H9 (cell line): ENCODE results near the gene GALNT17. TPM values are rescaled to one million over a fixed set of nuclear protein-coding genes. Genes with fewer than 3 reads are reported as not detected.
A peak's percentile ranks its signal among the peaks of the same experiment; 100 is the strongest.

Experiments
- DNase-seq: peaks from one replicate; pipeline ENCODE4 v3.0.0-alpha.2; 2017
- H2AFZ ChIP-seq: one replicate; pipeline ENCODE4 v1.6.1; 2013; ENCODE audit warnings: mild to moderate bottlenecking, low read length, control low read depth, moderate library complexity
- H2AK5ac ChIP-seq: 2 replicates; pipeline ENCODE4 v1.6.1; 2013; ENCODE audit warnings: low read length, control low read depth, mixed read lengths; ENCODE audit not compliant: insufficient read length
- H2BK120ac ChIP-seq: one replicate; pipeline ENCODE4 v1.6.1; 2013; ENCODE audit warnings: low read depth, mild to moderate bottlenecking, low read length, control low read depth, inconsistent platforms; ENCODE audit not compliant: poor library complexity, severe bottlenecking
- H2BK12ac ChIP-seq: 2 replicates; pipeline ENCODE4 v1.6.1; 2013; ENCODE audit warnings: low read length, control low read depth, mixed read lengths, low read depth; ENCODE audit not compliant: insufficient read length
- H2BK15ac ChIP-seq: 2 replicates; pipeline ENCODE4 v1.6.1; 2013; ENCODE audit warnings: low read depth, low read length, control low read depth
- H2BK20ac ChIP-seq: one replicate; pipeline ENCODE4 v1.6.1; 2013; ENCODE audit warnings: low read depth, mild to moderate bottlenecking, low read length, control low read depth, inconsistent platforms; ENCODE audit not compliant: poor library complexity, severe bottlenecking
- H2BK5ac ChIP-seq: 2 replicates; pipeline ENCODE4 v1.6.1; 2013; ENCODE audit warnings: low read length, control low read depth, mixed read lengths; ENCODE audit not compliant: insufficient read length
- H3K14ac ChIP-seq: 2 replicates; pipeline ENCODE4 v1.6.1; 2013; ENCODE audit warnings: low read length, control low read depth; ENCODE audit not compliant: insufficient read depth
- H3K18ac ChIP-seq: 2 replicates; pipeline ENCODE4 v1.6.1; 2013; ENCODE audit warnings: low read depth, mild to moderate bottlenecking, mixed read lengths, low read length, control low read depth; ENCODE audit not compliant: insufficient read length
- H3K23ac ChIP-seq: 2 replicates; pipeline ENCODE4 v1.6.1; 2013; ENCODE audit warnings: low read length, control low read depth, mixed read lengths, low read depth; ENCODE audit not compliant: insufficient read length
- H3K23me2 ChIP-seq: 2 replicates; pipeline ENCODE4 v1.6.1; 2013; ENCODE audit warnings: low read depth, mild to moderate bottlenecking, mixed read lengths, low read length, control low read depth; ENCODE audit not compliant: insufficient read length, poor library complexity, severe bottlenecking
- H3K27ac ChIP-seq: 2 replicates; pipeline ENCODE4 v1.5.1; 2013; ENCODE audit warnings: low read length, control low read depth, mixed read lengths, low read depth; ENCODE audit not compliant: insufficient read length
- H3K27me3 ChIP-seq: 2 replicates; pipeline ENCODE4 v1.6.1; 2013; ENCODE audit warnings: low read length, control low read depth, inconsistent platforms; ENCODE audit not compliant: insufficient read depth
- H3K4ac ChIP-seq: 2 replicates; pipeline ENCODE4 v1.6.1; 2013; ENCODE audit warnings: low read depth, mild to moderate bottlenecking, control low read depth, inconsistent platforms, low read length, moderate library complexity
- H3K4me1 ChIP-seq: 2 replicates; pipeline ENCODE4 v1.6.1; 2013; ENCODE audit warnings: low read length, control low read depth, inconsistent platforms; ENCODE audit not compliant: insufficient read depth
- H3K4me2 ChIP-seq: 2 replicates; pipeline ENCODE4 v1.6.1; 2013; ENCODE audit warnings: low read length, control low read depth, mixed read lengths; ENCODE audit not compliant: insufficient read length, insufficient read depth
- H3K56ac ChIP-seq: 2 replicates; pipeline ENCODE4 v1.6.1; 2013; ENCODE audit warnings: low read depth, mild to moderate bottlenecking, mixed read lengths, low read length, control low read depth; ENCODE audit not compliant: insufficient read length
- H3K79me1 ChIP-seq: 2 replicates; pipeline ENCODE4 v1.6.1; 2013; ENCODE audit warnings: low read depth, mild to moderate bottlenecking, moderate library complexity, low read length, control low read depth, inconsistent platforms; ENCODE audit not compliant: insufficient read depth, poor library complexity, severe bottlenecking
- H3K79me2 ChIP-seq: 2 replicates; pipeline ENCODE4 v1.6.1; 2013; ENCODE audit warnings: low read length, control low read depth, inconsistent platforms; ENCODE audit not compliant: insufficient read depth
- H3K9ac ChIP-seq: 2 replicates; pipeline ENCODE4 v1.6.1; 2013; ENCODE audit warnings: low read length, control low read depth, mixed read lengths; ENCODE audit not compliant: insufficient read length; ENCODE audit errors: extremely low read depth
- H3K9me3 ChIP-seq: one replicate; pipeline ENCODE4 v1.6.1; 2013; ENCODE audit warnings: low read depth, low read length, inconsistent platforms; ENCODE audit not compliant: control insufficient read depth
- H3T11ph ChIP-seq: one replicate; pipeline ENCODE4 v1.6.1; 2013; ENCODE audit warnings: mild to moderate bottlenecking, low read length, control low read depth, inconsistent platforms
- H4K20me1 ChIP-seq: one replicate; pipeline ENCODE4 v1.6.1; 2013; ENCODE audit not compliant: control insufficient read depth, insufficient read length, insufficient read depth
- H4K5ac ChIP-seq: 2 replicates; pipeline ENCODE4 v1.6.1; 2013; ENCODE audit warnings: low read depth, mild to moderate bottlenecking, mixed read lengths, low read length, control low read depth; ENCODE audit not compliant: insufficient read length
- H4K8ac ChIP-seq: replicated peaks from 2 replicates; pipeline ENCODE4 v1.6.1; 2013; ENCODE audit warnings: low read length, control low read depth, mixed read lengths, low read depth; ENCODE audit not compliant: insufficient read length
- H4K91ac ChIP-seq: 2 replicates; pipeline ENCODE4 v1.6.1; 2013; ENCODE audit warnings: low read depth, mild to moderate bottlenecking, moderate library complexity, mixed read lengths, low read length, control low read depth; ENCODE audit not compliant: insufficient read length
- H3K27ac Mint-ChIP-seq, 3 experiments: 2 replicates in 2 of 3; 3 replicates in 1 of 3; pipeline ENCODE4 v1.8.0; 2020 to 2021; ENCODE audit warnings: mixed read lengths in 3 of 3, mild to moderate bottlenecking in 1 of 3, moderate library complexity in 1 of 3
- H3K27me3 Mint-ChIP-seq: 2 replicates; pipeline ENCODE4 v1.8.0; 2021; ENCODE audit warnings: low read depth, mild to moderate bottlenecking, moderate library complexity, mixed read lengths
- H3K36me3 Mint-ChIP-seq, 3 experiments: 2 replicates in 2 of 3; 3 replicates in 1 of 3; pipeline ENCODE4 v1.8.0; 2020 to 2021; ENCODE audit warnings: low read depth in 3 of 3, mixed read lengths in 3 of 3; ENCODE audit not compliant: insufficient read depth in 1 of 3
- H3K4me1 Mint-ChIP-seq, 2 experiments: 2 replicates each; pipeline ENCODE4 v1.8.0; 2020; ENCODE audit warnings: mixed read lengths in 2 of 2
- H3K4me3 Mint-ChIP-seq, 2 experiments: 2 replicates in 1 of 2; 3 replicates in 1 of 2; pipeline ENCODE4 v1.8.0; 2020 to 2021; ENCODE audit warnings: mild to moderate bottlenecking in 2 of 2, mixed read lengths in 2 of 2, moderate library complexity in 1 of 2
- H3K9me3 Mint-ChIP-seq, 2 experiments: 2 replicates in 1 of 2; 3 replicates in 1 of 2; pipeline ENCODE4 v1.8.0; 2020; ENCODE audit warnings: mild to moderate bottlenecking in 2 of 2, mixed read lengths in 2 of 2, moderate library complexity in 1 of 2
- CTCF ChIP-seq: fragments of 200-600 bp; sonication (generic); conservative IDR thresholded peaks from 3 replicates; pipeline ENCODE4 v1.8.0; 2021; ENCODE audit warnings: antibody characterized with exemption, mild to moderate bottlenecking
- WGBS: extraction: QIAGEN DNeasy Blood & Tissue Kit; methylation state at CpG from one replicate; pipeline ENCODE4 v1.1.7; 2013; ENCODE audit warnings: missing lambda C conversion rate, low lambda C conversion rate, mixed read lengths; ENCODE audit not compliant: insufficient read length; ENCODE audit errors: extremely low coverage; 5-methylcytosine and 5-hydroxymethylcytosine counted together
- total RNA-seq: library from RNA; stranded (reverse); gene quantifications from 2 replicates; pipeline ENCODE4 v1.2.1, GENCODE V29; 2021

Gene GALNT17
- total RNA-seq, 1 experiment from 2014 or later, result 43.2 TPM

- no peaks in the 10 kb centered on the region for H3K79me1 ChIP-seq
- no peak overlapping the region for H2BK20ac ChIP-seq
- no peak overlapping the region for H3K14ac ChIP-seq
- no peak for TF ChIP-seq CTCF
- no peak overlapping the region for H2BK120ac ChIP-seq
- Mint-ChIP-seq H3K27ac (no peak overlapping the region), H3K27me3 (peaks cover 52% of the 10 kb centered on the region), H3K4me1 (peaks cover 6 to 11% of the 10 kb centered on the region in 2 experiments), H3K9me3 (peaks cover 8 to 26% of the 10 kb centered on the region in 2 experiments; a peak in 4 of 5 replicates), H3K4me3 (peak overlapping the region in 1 of 2 experiments; percentile 4; a peak in 2 of 5 replicates), H3K36me3 (peaks cover 4 to 9% (median 5%) of the 10 kb centered on the region in 3 experiments; a peak in 3 of 7 replicates)
- H4K8ac ChIP-seq, result no peak overlapping the region
- H2BK15ac ChIP-seq, result no peak overlapping the region
- H3K9ac ChIP-seq, result no peak overlapping the region
- H2AFZ ChIP-seq, result no peak overlapping the region
- H3K23ac ChIP-seq, result no peak overlapping the region
- no peak overlapping the region for H3T11ph ChIP-seq
- H3K56ac ChIP-seq, result no peak overlapping the region
- no peak overlapping the region for H3K27ac ChIP-seq
- no peak overlapping the region for H3K4ac ChIP-seq
- H3K4me2 ChIP-seq, result no peak overlapping the region
- H4K5ac ChIP-seq, result no peak overlapping the region
- H2AK5ac ChIP-seq, result no peak overlapping the region
- peaks cover 3% of the 10 kb centered on the region for H4K20me1 ChIP-seq
- no peaks in the 10 kb centered on the region for H3K79me2 ChIP-seq
- no peak for DNase-seq
- peaks cover 3% of the 10 kb centered on the region for H3K23me2 ChIP-seq
- no peak overlapping the region for H3K18ac ChIP-seq
- no peaks in the 10 kb centered on the region for H3K27me3 ChIP-seq
- H2BK5ac ChIP-seq, result no peak overlapping the region
- H3K4me1 ChIP-seq, result no peaks in the 10 kb centered on the region
- no peaks in the 10 kb centered on the region for H3K9me3 ChIP-seq
- no peak overlapping the region for H2BK12ac ChIP-seq
- no peak overlapping the region for H4K91ac ChIP-seq
- 95% methylated on average over 2 of the region's 2 CpGs for WGBS
Measured at GRCh38 chr7:71753236-71753635, 621.3 kb downstream of the GALNT17 start.
